ENCODE measurements around the gene IL7R. TPM values are rescaled to one million over a fixed set of nuclear protein-coding genes. Genes with fewer than 3 reads are reported as not detected.

The IL7R gene
- total RNA-seq, 1 experiment from 2014 or later: not detected

DNA sequence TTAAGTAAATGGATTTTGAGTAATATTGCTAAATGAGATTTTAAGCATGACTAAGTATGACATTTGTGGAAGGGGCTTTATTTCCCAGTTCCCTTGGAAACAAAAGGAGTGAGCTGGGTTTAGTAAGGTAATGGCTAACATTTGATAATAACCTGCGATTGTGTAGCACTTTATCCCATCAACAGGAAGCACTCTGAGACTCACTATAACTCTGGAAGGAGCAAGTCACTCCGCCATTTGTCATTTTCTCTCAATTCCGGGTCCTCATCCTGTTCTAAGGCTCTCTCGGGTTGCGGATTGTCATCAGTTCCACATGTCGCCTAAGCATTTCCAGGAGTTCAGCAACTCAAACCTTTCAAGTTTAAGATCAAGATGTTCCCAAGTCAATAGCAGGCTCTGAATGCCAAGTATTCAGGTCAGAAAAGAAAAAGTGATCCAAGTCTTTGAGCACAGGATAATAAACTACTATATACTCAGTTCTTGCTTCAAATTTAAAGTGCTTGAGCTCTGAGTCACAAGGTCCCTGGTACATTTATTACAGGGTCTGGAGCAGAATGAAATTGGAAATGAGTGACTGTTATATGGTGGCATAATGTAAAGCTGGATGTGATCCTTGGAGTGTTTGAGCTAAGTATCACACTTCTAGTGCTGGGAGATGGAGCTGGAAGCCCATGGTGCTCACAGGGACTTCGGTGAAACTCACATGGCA, 42.4 kb downstream of the IL7R start:
- Mint-ChIP-seq H3K27ac (ENCODE audit: unreplicated experiment) (no peak overlapping the region), H3K36me3 (ENCODE audit: insufficient read depth, unreplicated experiment) (no peaks in the 10 kb centered on the region), H3K27me3 (ENCODE audit: insufficient read depth, unreplicated experiment) (peaks cover 13% of the 10 kb centered on the region), H3K4me1 (ENCODE audit: low read depth, unreplicated experiment) (no peaks in the 10 kb centered on the region), H3K4me3 (ENCODE audit: unreplicated experiment) (no peak overlapping the region), H3K9me3 (ENCODE audit: unreplicated experiment) (no peaks in the 10 kb centered on the region)
- CTCF ChIA-PET: no interaction called here
- no peaks in the 10 kb centered on the region for H3K36me3 ChIP-seq (ENCODE audit: control insufficient read depth, insufficient read depth, low read length)
- BruUV-seq (replicated peaks): no TSS peak
- no peaks in the 10 kb centered on the region for H3K4me1 ChIP-seq
- intact Hi-C loops (cut with micrococcal nuclease; ENCODE audit: unreplicated experiment): no loop called here
- DNase-seq: no peak
- no peaks in the 10 kb centered on the region for H3K9me3 ChIP-seq
- H3K4me3 ChIP-seq (ENCODE audit: low read depth, low read length): no peak overlapping the region
- H3K27me3 ChIP-seq (replicated peaks; ENCODE audit: control insufficient read depth, insufficient read depth, low read length): no peaks in the 10 kb centered on the region
- POLR2A ChIA-PET: no interaction called here
- TF ChIP-seq, protein P1, sequence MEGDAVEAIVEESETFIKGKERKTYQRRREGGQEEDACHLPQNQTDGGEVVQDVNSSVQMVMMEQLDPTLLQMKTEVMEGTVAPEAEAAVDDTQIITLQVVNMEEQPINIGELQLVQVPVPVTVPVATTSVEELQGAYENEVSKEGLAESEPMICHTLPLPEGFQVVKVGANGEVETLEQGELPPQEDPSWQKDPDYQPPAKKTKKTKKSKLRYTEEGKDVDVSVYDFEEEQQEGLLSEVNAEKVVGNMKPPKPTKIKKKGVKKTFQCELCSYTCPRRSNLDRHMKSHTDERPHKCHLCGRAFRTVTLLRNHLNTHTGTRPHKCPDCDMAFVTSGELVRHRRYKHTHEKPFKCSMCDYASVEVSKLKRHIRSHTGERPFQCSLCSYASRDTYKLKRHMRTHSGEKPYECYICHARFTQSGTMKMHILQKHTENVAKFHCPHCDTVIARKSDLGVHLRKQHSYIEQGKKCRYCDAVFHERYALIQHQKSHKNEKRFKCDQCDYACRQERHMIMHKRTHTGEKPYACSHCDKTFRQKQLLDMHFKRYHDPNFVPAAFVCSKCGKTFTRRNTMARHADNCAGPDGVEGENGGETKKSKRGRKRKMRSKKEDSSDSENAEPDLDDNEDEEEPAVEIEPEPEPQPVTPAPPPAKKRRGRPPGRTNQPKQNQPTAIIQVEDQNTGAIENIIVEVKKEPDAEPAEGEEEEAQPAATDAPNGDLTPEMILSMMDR (IDR thresholded peaks at IDR 0.05; ENCODE audit: insufficient read depth in 1 of 2, low read depth in 1 of 2, low read length in 1 of 2, severe bottlenecking in 1 of 2, unreplicated experiment in 1 of 2): no peak

DNA sequence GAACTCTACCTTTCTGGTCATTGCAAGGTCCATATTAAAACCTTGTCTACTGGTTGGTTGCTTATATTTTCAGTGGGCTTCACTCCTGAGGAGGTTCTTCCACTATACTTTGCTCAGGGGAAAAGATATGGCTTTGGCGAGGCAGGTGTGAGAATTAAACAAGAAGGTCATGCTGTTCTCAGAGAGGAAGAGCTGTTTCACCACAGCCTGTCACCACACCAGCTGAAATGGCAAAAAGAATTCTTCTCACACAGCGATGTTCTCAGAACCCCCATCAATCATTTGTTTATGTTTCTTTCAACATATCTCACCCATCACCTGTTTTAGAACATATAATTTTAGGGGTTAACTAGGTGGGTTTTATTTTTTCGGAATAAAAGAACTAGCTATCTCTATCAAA, 43.1 kb downstream of the IL7R start:
- no peak overlapping the region for H3K4me3 Mint-ChIP-seq (ENCODE audit: unreplicated experiment)
- Histone ChIP-seq H3K36me3 (ENCODE audit: control insufficient read depth, insufficient read depth, low read length) (no peaks in the 10 kb centered on the region), H3K4me1 (no peaks in the 10 kb centered on the region), H3K4me3 (ENCODE audit: low read depth, low read length) (no peak overlapping the region), H3K9me3 (no peaks in the 10 kb centered on the region), H3K27me3 (replicated peaks; ENCODE audit: control insufficient read depth, insufficient read depth, low read length) (no peaks in the 10 kb centered on the region)
- CTCF ChIA-PET: no interaction called here
- peaks cover 13% of the 10 kb centered on the region for H3K27me3 Mint-ChIP-seq (ENCODE audit: insufficient read depth, unreplicated experiment)
- TF ChIP-seq, protein P1 (IDR thresholded peaks at IDR 0.05; ENCODE audit: insufficient read depth in 1 of 2, low read depth in 1 of 2, low read length in 1 of 2, severe bottlenecking in 1 of 2, unreplicated experiment in 1 of 2): no peak
- DNase-seq: no peak
- POLR2A ChIA-PET: no interaction called here
- intact Hi-C loops (cut with micrococcal nuclease; ENCODE audit: unreplicated experiment): no loop called here
- H3K4me1 Mint-ChIP-seq (ENCODE audit: low read depth, unreplicated experiment): no peaks in the 10 kb centered on the region
- BruUV-seq (replicated peaks): no TSS peak
- no peaks in the 10 kb centered on the region for H3K9me3 Mint-ChIP-seq (ENCODE audit: unreplicated experiment)
- no peak overlapping the region for H3K27ac Mint-ChIP-seq (ENCODE audit: unreplicated experiment)
- no peaks in the 10 kb centered on the region for H3K36me3 Mint-ChIP-seq (ENCODE audit: insufficient read depth, unreplicated experiment)

DNA sequence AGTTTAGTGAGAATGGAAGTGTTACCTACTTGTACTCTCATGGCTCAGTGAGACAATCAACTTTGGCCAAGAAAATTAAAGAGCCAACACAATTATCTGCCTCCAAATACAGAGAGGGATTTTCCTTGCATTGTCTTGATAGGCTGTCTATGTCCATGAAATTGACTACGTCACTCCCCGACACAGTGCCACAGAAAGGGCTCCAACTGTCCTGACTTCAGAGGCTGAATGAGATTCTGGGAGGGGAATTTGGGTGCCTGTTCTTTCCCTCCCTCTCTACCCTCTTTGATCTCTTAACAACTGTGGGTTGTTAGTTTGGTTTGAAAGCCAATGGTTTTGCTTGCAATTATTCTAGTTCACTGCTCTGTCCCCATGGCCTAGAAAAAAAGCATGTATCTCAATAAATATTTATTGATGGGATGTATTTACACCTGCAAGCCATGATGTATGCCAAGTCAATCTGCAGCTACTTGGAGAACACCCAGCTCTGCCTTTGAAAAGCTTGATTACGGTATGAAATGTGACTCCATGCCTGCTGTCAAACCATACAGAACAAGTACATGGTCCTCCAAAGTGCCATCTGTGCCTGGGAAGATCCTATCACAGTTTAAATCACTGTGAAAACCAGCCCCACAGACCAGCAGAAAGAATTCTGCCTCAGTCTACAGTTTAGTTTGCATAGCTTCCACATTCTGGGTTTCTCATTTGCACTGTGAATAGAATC, 44.4 kb downstream of the IL7R start:
- POLR2A ChIA-PET: no interaction called here
- intact Hi-C loops (cut with micrococcal nuclease; ENCODE audit: unreplicated experiment): no loop called here
- no TSS peak for BruUV-seq (replicated peaks)
- CTCF ChIA-PET: no interaction called here
- H3K9me3 ChIP-seq: no peaks in the 10 kb centered on the region
- no peaks in the 10 kb centered on the region for H3K36me3 ChIP-seq (ENCODE audit: control insufficient read depth, insufficient read depth, low read length)
- TF ChIP-seq, protein P1 (IDR thresholded peaks at IDR 0.05; ENCODE audit: insufficient read depth in 1 of 2, low read depth in 1 of 2, low read length in 1 of 2, severe bottlenecking in 1 of 2, unreplicated experiment in 1 of 2): no peak
- H3K27me3 ChIP-seq (replicated peaks; ENCODE audit: control insufficient read depth, insufficient read depth, low read length): no peaks in the 10 kb centered on the region
- H3K27ac Mint-ChIP-seq (ENCODE audit: unreplicated experiment): no peak overlapping the region
- no peaks in the 10 kb centered on the region for H3K4me1 Mint-ChIP-seq (ENCODE audit: low read depth, unreplicated experiment)
- no peaks in the 10 kb centered on the region for H3K36me3 Mint-ChIP-seq (ENCODE audit: insufficient read depth, unreplicated experiment)
- no peak for DNase-seq
- H3K27me3 Mint-ChIP-seq (ENCODE audit: insufficient read depth, unreplicated experiment): peaks cover 12% of the 10 kb centered on the region
- H3K4me3 ChIP-seq (ENCODE audit: low read depth, low read length): no peak overlapping the region
- no peaks in the 10 kb centered on the region for H3K9me3 Mint-ChIP-seq (ENCODE audit: unreplicated experiment)
- no peak overlapping the region for H3K4me3 Mint-ChIP-seq (ENCODE audit: unreplicated experiment)
- no peaks in the 10 kb centered on the region for H3K4me1 ChIP-seq

All from Caco-2 (cell line).